Spleen (tissue), 11 donors: Measurements from ENCODE around the gene SPRY2. TPM values are rescaled to one million over a fixed set of nuclear protein-coding genes. Genes with fewer than 3 reads are reported as not detected.

ENCODE experiments used
- DNase-seq: peaks from one replicate; pipeline ENCODE4 v3.0.0-alpha.2; 2020
- H3K27ac ChIP-seq, 8 donors: fragments of 200-600 bp; sonication (generic) in 7 of 8; 1 replicate in 4 of 8; 2 replicates in 4 of 8; pipeline versions ENCODE4 v1.5.0 to v1.8.0; 2016 to 2021; ENCODE audit warnings: inconsistent platforms in 4 of 8, mild to moderate bottlenecking in 4 of 8, moderate library complexity in 1 of 8
- H3K27me3 ChIP-seq, 7 donors: fragments of 200-600 bp; sonication (generic) in 6 of 7; replicated peaks in 1 of 7; 1 replicate in 4 of 7; 2 replicates in 3 of 7; pipeline versions ENCODE4 v1.5.0 to v1.8.0; 2016 to 2021; ENCODE audit warnings: inconsistent platforms in 3 of 7, mild to moderate bottlenecking in 1 of 7
- H3K36me3 ChIP-seq, 6 donors: fragments of 200-600 bp; sonication (generic) in 5 of 6; 1 replicate in 4 of 6; 2 replicates in 2 of 6; pipeline versions ENCODE4 v1.5.0 to v1.8.0; 2016 to 2021; ENCODE audit warnings: inconsistent platforms in 2 of 6
- H3K4me1 ChIP-seq, 6 donors: fragments of 200-600 bp; sonication (generic) in 5 of 6; 1 replicate in 3 of 6; 2 replicates in 3 of 6; pipeline versions ENCODE4 v1.5.0 to v1.8.0; 2016 to 2021; ENCODE audit warnings: inconsistent platforms in 3 of 6
- H3K4me3 ChIP-seq, 8 donors: fragments of 200-600 bp; sonication (generic) in 7 of 8; 1 replicate in 4 of 8; 2 replicates in 4 of 8; pipeline versions ENCODE4 v1.5.0 to v1.8.0; 2016 to 2021; ENCODE audit warnings: inconsistent platforms in 4 of 8, mild to moderate bottlenecking in 4 of 8, moderate library complexity in 2 of 8
- H3K9me3 ChIP-seq, 8 donors: fragments of 200-600 bp; sonication (generic) in 7 of 8; 1 replicate in 4 of 8; 2 replicates in 4 of 8; pipeline versions ENCODE4 v1.5.0 to v1.8.0; 2016 to 2021; ENCODE audit warnings: inconsistent platforms in 4 of 8
- CTCF ChIP-seq, 11 experiments: fragments of 200-600 bp in 7 of 11; fragments of 450-650 bp in 4 of 11; sonication (generic) in 4 of 11; IDR thresholded peaks in 8 of 11; conservative IDR thresholded peaks in 3 of 11; 1 replicate in 7 of 11; 2 replicates in 4 of 11; pipeline versions ENCODE4 v1.4.0 to v1.8.0; 2016 to 2021; ENCODE audit warnings: antibody characterized with exemption in 11 of 11, inconsistent platforms in 4 of 11, mild to moderate bottlenecking in 1 of 11
- POLR2A ChIP-seq, 3 donors: fragments of 450-650 bp; IDR thresholded peaks; one replicate each; pipeline ENCODE4 v1.5.1; 2017; ENCODE audit warnings: antibody characterized with exemption in 3 of 3, mild to moderate bottlenecking in 1 of 3
- POLR2AphosphoS5 ChIP-seq, 3 donors: sonication (generic); formaldehyde crosslinking; IDR thresholded peaks; one replicate each; pipeline ENCODE4 v1.5.1; 2017; ENCODE audit warnings: antibody characterized with exemption in 3 of 3
- WGBS, 5 donors: extraction: QIAGEN DNeasy Blood & Tissue Kit in 3 of 5; methylation state at CpG; one replicate each; pipeline versions ENCODE4 v1.1.5 to v1.1.7; 2013 to 2018; 5-methylcytosine and 5-hydroxymethylcytosine counted together
- intact Hi-C: fragments of 100-400 bp; cut with DNase I; formaldehyde crosslinking; loops from one replicate; pipeline ENCODE4 v1.15.0; 2023; ENCODE audit warnings: low total_unique reads
- polyA plus RNA-seq, 3 donors: library from polyadenylated mRNA; stranded (reverse); fragments of 200-250 nt; gene quantifications; one replicate each; pipeline ENCODE4 v1.2.1, GENCODE V29; 2013
- total RNA-seq, 7 donors: library from RNA; depleted of rRNA in 3 of 7; stranded (reverse); fragments of >200 nt in 3 of 7; fragmentation: NEBNext Ultra II Directional in 4 of 7; extraction: Animal tissue kit (Norgen Biotek cat#: 25700) in 4 of 7; gene quantifications; one replicate each; pipeline versions ENCODE4 v1.1.0 to v1.2.1, GENCODE V29; 2016 to 2021
- donor health status: healthy with polysubstance abuse.
- donor health status: DM: no; HTN: no; CAD: no; lungs with moderate emphysema.
- donor health status: DM: no; HTN: no; CAD: no.
- donor health status: Bipolar disorder and iron deficiency.
- donor health status: healthy.
- donor health status: DM: no; HTN: no; CAD: no.
- donor health status: DM: yes; HTN: yes; CAD: no.

The SPRY2 gene
- total and polyA plus RNA-seq, 10 donors, result 8.5 to 63.9 (median 35.9) TPM

DNA sequence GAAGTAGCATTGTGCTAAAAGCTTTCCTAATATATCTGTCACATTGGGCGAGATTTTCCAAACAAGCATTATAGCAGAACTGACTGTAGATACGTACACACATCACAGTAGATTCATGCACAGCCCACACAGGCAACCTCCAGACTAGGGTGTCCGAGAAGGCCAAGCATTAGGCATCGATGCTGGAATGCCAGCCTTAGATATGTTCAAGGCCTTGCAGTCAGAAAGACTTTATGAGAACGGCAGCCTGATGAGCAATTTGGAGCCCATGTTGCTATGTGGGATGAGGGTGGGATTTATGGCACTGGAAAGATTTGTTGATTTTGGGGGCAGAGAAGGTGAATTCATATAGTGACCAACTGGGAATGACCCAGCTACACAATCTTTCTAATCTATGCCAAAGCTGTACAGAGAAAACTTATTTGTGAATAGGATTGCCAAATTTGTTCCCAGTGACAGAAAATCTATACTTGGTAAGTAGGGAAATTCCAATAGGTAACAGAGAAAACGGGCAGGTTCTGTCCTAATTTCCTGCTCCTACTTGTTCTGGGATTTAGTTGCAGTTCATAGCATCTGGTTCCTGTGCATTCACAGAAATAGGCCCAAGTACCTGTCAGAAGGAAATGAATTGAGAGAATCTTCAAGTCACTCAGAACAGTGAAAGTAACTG is 31.0 kb upstream of the SPRY2 start:
- Histone ChIP-seq H3K4me1 (no peaks in the 10 kb centered on the region), H3K4me3 (no peak overlapping the region), H3K27ac (no peak overlapping the region), H3K36me3 (no peaks in the 10 kb centered on the region), H3K9me3 (no peaks in the 10 kb centered on the region), H3K27me3 (no peaks in the 10 kb centered on the region)
- WGBS, 5 donors, result 80 to 91% (median 87%) methylated on average over 6 of the region's 6 CpGs
- DNase-seq, result no peak
- intact Hi-C loops, result no loop called here
- TF ChIP-seq POLR2A (IDR thresholded peaks at IDR 0.05) (no peak), CTCF (IDR thresholded peaks at IDR 0.05 in 8 of 11, conservative IDR thresholded peaks at IDR 0.05 in 3 of 11) (no peak), POLR2AphosphoS5 (IDR thresholded peaks at IDR 0.05) (no peak)

GRCh38 chr13:80367473-80367872 is 26.5 kb upstream of the SPRY2 start:
- WGBS, 5 donors, result 87 to 96% (median 91%) methylated on average over 3 of the region's 3 CpGs
- Histone ChIP-seq H3K27ac (no peak overlapping the region), H3K27me3 (no peaks in the 10 kb centered on the region), H3K4me1 (peaks cover 0 to 21% (median 6%) of the 10 kb centered on the region in 6 donors), H3K36me3 (no peaks in the 10 kb centered on the region), H3K9me3 (no peaks in the 10 kb centered on the region), H3K4me3 (no peak overlapping the region)
- TF ChIP-seq POLR2A (IDR thresholded peaks at IDR 0.05) (no peak), POLR2AphosphoS5 (IDR thresholded peaks at IDR 0.05) (no peak), CTCF (IDR thresholded peaks at IDR 0.05 in 8 of 11, conservative IDR thresholded peaks at IDR 0.05 in 3 of 11) (no peak)
- no peak for DNase-seq
- intact Hi-C loops, result loop anchor here (10.0 kb wide), 1 partner anchor 593 kb away; no protein-coding TSS in a partner anchor

DNA sequence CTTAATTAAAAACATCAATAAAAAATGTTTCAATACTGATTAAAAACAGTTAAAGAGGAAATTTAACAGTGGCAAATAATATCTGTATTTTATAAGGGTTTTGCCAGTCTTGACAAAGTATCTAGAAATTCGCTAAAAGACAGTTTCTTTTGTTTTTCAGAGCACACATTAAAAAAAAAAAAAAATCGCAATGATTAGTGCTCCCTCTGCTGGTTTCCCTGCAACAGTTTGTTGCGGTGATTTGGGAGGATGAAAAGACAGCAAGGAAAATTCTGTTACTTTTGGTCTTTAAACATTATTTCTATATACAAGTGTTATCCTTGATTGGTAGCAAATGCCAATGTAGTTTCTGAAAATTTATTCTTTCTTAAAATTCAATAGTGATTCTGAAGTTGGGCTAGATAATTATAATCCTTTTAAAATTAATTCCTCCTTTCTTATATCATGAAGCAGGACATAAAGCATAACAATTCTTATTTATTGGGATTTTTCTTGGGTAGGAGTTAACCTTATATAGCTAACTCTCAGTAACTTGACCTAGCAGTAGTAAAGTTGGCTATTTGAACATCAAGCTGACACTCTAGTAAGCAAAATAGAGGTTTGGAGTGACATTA is 23.1 kb upstream of the SPRY2 start:
- Histone ChIP-seq H3K27me3 (no peaks in the 10 kb centered on the region), H3K9me3 (no peaks in the 10 kb centered on the region), H3K4me1 (peaks cover 0 to 50% (median 27%) of the 10 kb centered on the region in 6 donors), H3K27ac (no peak overlapping the region), H3K4me3 (peak overlapping the region in 1 of 8 donors; percentile 13), H3K36me3 (no peaks in the 10 kb centered on the region)
- intact Hi-C loops, result loop anchor here (10.0 kb wide), 1 partner anchor 589 kb away; no protein-coding TSS in a partner anchor
- DNase-seq, result no peak
- TF ChIP-seq POLR2AphosphoS5 (IDR thresholded peaks at IDR 0.05) (no peak), POLR2A (IDR thresholded peaks at IDR 0.05) (no peak), CTCF (IDR thresholded peaks at IDR 0.05 in 8 of 11, conservative IDR thresholded peaks at IDR 0.05 in 3 of 11) (peak; percentile 35 to 81 (median 68))
- WGBS, 5 donors, result 0 to 4% (median 2%) methylated on average over 3 of the region's 3 CpGs

GRCh38 chr13:80362481-80362880 is 21.6 kb upstream of the SPRY2 start:
- no peaks in the 10 kb centered on the region for H3K9me3 ChIP-seq
- no peak overlapping the region for H3K4me3 ChIP-seq
- WGBS, 5 donors, result 66 to 79% (median 69%) methylated on average over 4 of the region's 4 CpGs
- intact Hi-C loops, result loop anchor here (10.0 kb wide), 1 partner anchor 588 kb away; no protein-coding TSS in a partner anchor
- no peak for TF ChIP-seq CTCF (IDR thresholded peaks at IDR 0.05 in 8 of 11, conservative IDR thresholded peaks at IDR 0.05 in 3 of 11)
- no peak for TF ChIP-seq POLR2A (IDR thresholded peaks at IDR 0.05)
- no peak for TF ChIP-seq POLR2AphosphoS5 (IDR thresholded peaks at IDR 0.05)
- H3K27ac ChIP-seq, result peak overlapping the region in 4 of 8 donors; percentile 1 to 22 (median 13)
- H3K4me1 ChIP-seq, result peaks cover 0 to 51% (median 27%) of the 10 kb centered on the region in 6 donors
- no peak for DNase-seq
- H3K27me3 ChIP-seq, result no peaks in the 10 kb centered on the region
- H3K36me3 ChIP-seq, result no peaks in the 10 kb centered on the region
